HepG2 (cell line): ENCODE data around the gene MED25. TPM values are rescaled to one million over a fixed set of nuclear protein-coding genes. Genes with fewer than 3 reads are reported as not detected.
A peak's percentile ranks its signal among the peaks of the same experiment; 100 is the strongest.

ENCODE experiments used
- ATAC-seq: fragments of 200-7000 bp; cut with Tn5 transposase; 3 replicates; pipeline ENCODE4 v1.9.1; 2020; ENCODE audit warnings: mild to moderate bottlenecking, moderate library complexity
- BruUV-seq: library from RNA; stranded (reverse); fragments of 400-500 nt; replicated peaks from 2 replicates; lab custom pipeline; 2021; lab: Mats Ljungman, UMichigan
- CTCF ChIA-PET: fragments of 300-600 bp; formaldehyde crosslinking; extraction: SDS; loops from one replicate; lab custom pipeline; 2021; ENCODE audit warnings: low total read pairs, inconsistent platforms, low intra/inter-chr PET ratio; lab: Yijun Ruan, JAX
- POLR2A ChIA-PET: fragments of 350-600 bp; sonication (Branson Sonifier 250); formaldehyde crosslinking; loops from one replicate; lab custom pipeline; 2020; ENCODE audit warnings: antibody characterized with exemption, inconsistent platforms; lab: Yijun Ruan, JAX
- DNase-seq: peaks from one replicate; pipeline ENCODE4 v3.0.0-alpha.2; 2015; ENCODE audit warnings: low spot score
- FAIRE-seq: peaks from 3 replicates; lab custom pipeline; 2011; peaks lifted over from hg19 to GRCh38; lab: Jason Lieb, UNC
- H2AFZ ChIP-seq: one replicate; pipeline ENCODE4 v1.6.1; 2011; ENCODE audit warnings: low read length, inconsistent platforms
- H3K27ac ChIP-seq: fragments of 300-600 bp; 3 replicates; pipeline ENCODE4 v1.8.0; 2011; ENCODE audit warnings: mixed run types, mild to moderate bottlenecking, mixed read lengths, low read length, inconsistent platforms; ENCODE audit not compliant: insufficient read depth; ENCODE audit errors: extremely low read length
- H3K27me3 ChIP-seq, 2 experiments: fragments of 200-600 bp in 1 of 2; 2 replicates in 1 of 2; 3 replicates in 1 of 2; pipeline versions ENCODE4 v1.6.0 to v1.8.0; 2011; ENCODE audit warnings: low read length in 2 of 2, mild to moderate bottlenecking in 2 of 2, moderate library complexity in 2 of 2, inconsistent platforms in 1 of 2; ENCODE audit not compliant: insufficient read depth in 2 of 2, control insufficient read depth in 1 of 2
- H3K36me3 ChIP-seq, 2 experiments: fragments of 200-600 bp in 1 of 2; replicated peaks in 1 of 2; 2 replicates in 1 of 2; 3 replicates in 1 of 2; pipeline versions ENCODE4 v1.5.1 to v1.8.0; 2011; ENCODE audit warnings: low read length in 2 of 2, inconsistent platforms in 1 of 2; ENCODE audit not compliant: insufficient read depth in 2 of 2, control insufficient read depth in 1 of 2
- H3K4me1 ChIP-seq: 2 replicates; pipeline ENCODE4 v1.5.1; 2012; ENCODE audit warnings: low read length, inconsistent platforms; ENCODE audit not compliant: insufficient read depth
- H3K4me2 ChIP-seq: 2 replicates; pipeline ENCODE4 v1.6.0; 2011; ENCODE audit warnings: low read depth, low read length, inconsistent platforms
- H3K4me3 ChIP-seq, 3 experiments: fragments of 200-600 bp in 1 of 3; sonication (generic), shearing (Covaris generic) in 1 of 3; replicated peaks in 1 of 3; 2 replicates each; pipeline ENCODE4 v1.5.1; 2011 to 2016; ENCODE audit warnings: low read length in 3 of 3, inconsistent platforms in 2 of 3, low read depth in 2 of 3, mild to moderate bottlenecking in 2 of 3, control low read depth in 1 of 3, mixed read lengths in 1 of 3; ENCODE audit not compliant: insufficient read depth in 1 of 3
- H3K79me2 ChIP-seq: one replicate; pipeline ENCODE4 v1.6.1; 2011; ENCODE audit warnings: low read length, inconsistent platforms; ENCODE audit not compliant: insufficient read depth
- H3K9ac ChIP-seq: 2 replicates; pipeline ENCODE4 v1.6.0; 2011; ENCODE audit warnings: mild to moderate bottlenecking, low read depth, low read length, inconsistent platforms; ENCODE audit not compliant: insufficient read depth
- H3K9me3 ChIP-seq: 2 replicates; pipeline ENCODE4 v1.5.1; 2012; ENCODE audit warnings: mild to moderate bottlenecking, low read length
- H4K20me1 ChIP-seq: 2 replicates; pipeline ENCODE4 v1.6.0; 2011; ENCODE audit warnings: inconsistent platforms, mild to moderate bottlenecking, low read length, moderate library complexity; ENCODE audit not compliant: insufficient read depth
- AGO2 ChIP-seq: fragments of 200-400 bp; formaldehyde crosslinking; optimal IDR thresholded peaks from 2 replicates; pipeline ENCODE3; 2017; ENCODE audit warnings: mild to moderate bottlenecking, low read depth, low read length, moderate library complexity
- CENPX ChIP-seq: sonication (generic); formaldehyde crosslinking; IDR thresholded peaks from 2 replicates; pipeline ENCODE4 v1.9.0; 2021; ENCODE audit warnings: mild to moderate bottlenecking, missing genetic modification reagents, moderate library complexity
- HIVEP1 ChIP-seq: sonication (generic); formaldehyde crosslinking; IDR thresholded peaks from 2 replicates; pipeline ENCODE4 v1.4.0; 2020; ENCODE audit warnings: mild to moderate bottlenecking, missing genetic modification reagents
- MAF1 ChIP-seq: sonication (generic); formaldehyde crosslinking; IDR thresholded peaks from 2 replicates; pipeline ENCODE4 v1.5.0; 2020; ENCODE audit warnings: missing genetic modification reagents, borderline replicate concordance
- NR2F1 ChIP-seq, 2 experiments: fragments of 450-650 bp in 1 of 2; formaldehyde crosslinking in 1 of 2; IDR thresholded peaks; 2 replicates each; pipeline versions ENCODE4 v1.5.0 to v1.6.1; 2016 to 2020; ENCODE audit warnings: mild to moderate bottlenecking in 1 of 2, missing compliant biosample characterization in 1 of 2, missing genetic modification reagents in 1 of 2, moderate library complexity in 1 of 2
- PAF1 ChIP-seq: IDR thresholded peaks from 2 replicates; pipeline ENCODE4 v1.6.1; 2016; ENCODE audit warnings: missing genetic modification reagents, missing compliant biosample characterization
- POLR2G ChIP-seq: fragments of 200-400 bp; formaldehyde crosslinking; IDR thresholded peaks from 2 replicates; pipeline ENCODE4 v1.6.1; 2018; ENCODE audit warnings: mild to moderate bottlenecking, low read depth, low read length, moderate library complexity
- SATB2 ChIP-seq: sonication (generic); formaldehyde crosslinking; IDR thresholded peaks from 2 replicates; pipeline ENCODE4 v1.5.0; 2020; ENCODE audit warnings: missing genetic modification reagents
- TBP ChIP-seq: sonication (generic); formaldehyde crosslinking; IDR thresholded peaks from 2 replicates; pipeline ENCODE4 v1.5.0; 2020; ENCODE audit warnings: missing genetic modification reagents
- TEAD3 ChIP-seq: optimal IDR thresholded peaks from 2 replicates; pipeline ENCODE3; 2016; ENCODE audit warnings: borderline replicate concordance
- ZFYVE20 ChIP-seq: sonication (generic); formaldehyde crosslinking; IDR thresholded peaks from 2 replicates; pipeline ENCODE4 v1.8.0; 2023; ENCODE audit warnings: low read depth, mild to moderate bottlenecking, moderate library complexity, missing genetic modification reagents, borderline replicate concordance
- ZNF10 ChIP-seq: sonication (generic); formaldehyde crosslinking; IDR thresholded peaks from 2 replicates; pipeline ENCODE4 v1.4.0; 2020; ENCODE audit warnings: mild to moderate bottlenecking, low read depth, missing genetic modification reagents, borderline replicate concordance
- WGBS: methylation state at CpG from one replicate; pipeline ENCODE4 v1.1.6; 2017; ENCODE audit warnings: low lambda C conversion rate; 5-methylcytosine and 5-hydroxymethylcytosine counted together
- in situ Hi-C: cut with HindIII; loops from 2 replicates; pipeline ENCODE4 v1.10.0; 2017; ENCODE audit warnings: low pct_unique_long_range_greater_than_20kb; ENCODE audit not compliant: extremely low pct_ligation_motif_present
- intact Hi-C: fragments of 100-400 bp; cut with micrococcal nuclease; formaldehyde crosslinking; loops from one replicate; pipeline ENCODE4 v1.10.0; 2022; ENCODE audit not compliant: unreplicated experiment
- polyA plus RNA-seq, 8 experiments: library from polyadenylated mRNA; depleted of rRNA in 3 of 8; stranded (reverse) in 7 of 8; unstranded in 1 of 8; fragments of >200 nt; fragmentation: Illumina TruSeq in 4 of 8; extraction: Trizol in 4 of 8; gene quantifications; 2 replicates each; pipeline versions ENCODE4 v1.2.1 to v1.2.3, GENCODE V29; 2011 to 2016; ENCODE audit warnings: low read depth in 4 of 8, missing spikeins in 1 of 8, mixed read lengths in 1 of 8; ENCODE audit not compliant: insufficient read depth in 1 of 8
- total RNA-seq, 5 experiments: library from RNA; depleted of rRNA; stranded (reverse); fragments of >200 nt; fragmentation: Illumina TruSeq; extraction: Trizol; gene quantifications; 2 replicates each; pipeline ENCODE4 v1.2.3, GENCODE V29; 2016; ENCODE audit warnings: low read depth in 1 of 5
- TF ChIP-seq, protein P1 (sequence below): sonication (generic); formaldehyde crosslinking; IDR thresholded peaks from 2 replicates; pipeline ENCODE4 v1.5.1; 2020; ENCODE audit warnings: mild to moderate bottlenecking, missing genetic modification reagents, moderate library complexity

Gene MED25
- total and polyA plus RNA-seq, 2 of the 13 experiments (the other 11 are each of a cell fraction or from before 2014, with no cell fraction given), result 11.1 to 15.1 TPM

DNA sequence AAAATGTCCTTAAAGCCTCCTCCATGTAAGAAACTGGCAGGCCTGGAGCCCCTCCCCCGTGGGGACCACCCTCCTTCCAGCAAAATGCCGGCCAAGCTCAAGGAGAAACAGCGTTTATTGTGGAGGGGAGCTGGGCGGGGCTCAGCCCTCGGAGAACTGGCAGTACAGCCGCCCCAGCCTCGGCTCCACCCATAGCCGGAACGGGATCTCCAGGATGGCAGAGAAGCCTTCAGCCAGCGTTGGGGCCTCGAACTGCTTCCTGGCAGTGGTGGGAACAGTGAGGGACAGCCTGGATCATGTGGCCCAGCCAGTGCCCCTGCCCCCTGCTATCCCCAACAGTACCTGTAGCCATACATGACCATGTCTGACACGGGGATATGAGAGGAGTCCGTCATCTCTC lies 43.0 kb downstream of the MED25 start:
- Histone ChIP-seq H2AFZ (no peak overlapping the region), H3K9ac (no peak overlapping the region), H3K27ac (no peak overlapping the region), H3K9me3 (no peaks in the 10 kb centered on the region), H3K4me2 (no peak overlapping the region), H4K20me1 (peaks cover 6% of the 10 kb centered on the region), H3K4me1 (peaks cover 21% of the 10 kb centered on the region), H3K4me3 (no peak overlapping the region), H3K79me2 (peaks cover 10% of the 10 kb centered on the region), H3K27me3 (no peaks in the 10 kb centered on the region), H3K36me3 (peaks cover 30 to 66% of the 10 kb centered on the region in 2 experiments)
- ChIA-PET POLR2A (interaction anchor here (1.1 to 1.3 kb wide), 2 partner anchors 8 to 11 kb away, joined by 3 to 4 read pairs; no protein-coding TSS in a partner anchor), CTCF (no interaction called here)
- in situ Hi-C loops (no loop called here), intact Hi-C loops (no loop called here)
- TF ChIP-seq TBP (CRISPR knock-in tag) (no peak), ZFYVE20 (no peak), CENPX (no peak), PAF1 (peak; percentile 45; the same call in 1 of the 2 replicates), POLR2G (peak; percentile 8; the same call in 1 of the 2 replicates), AGO2 (peak; percentile 56)
- ATAC-seq, result no peak
- no CpG with 5 or more reads among the region's 13 CpGs for WGBS
- DNase-seq, result no peak
- no TSS peak for BruUV-seq
- no peak for FAIRE-seq

DNA sequence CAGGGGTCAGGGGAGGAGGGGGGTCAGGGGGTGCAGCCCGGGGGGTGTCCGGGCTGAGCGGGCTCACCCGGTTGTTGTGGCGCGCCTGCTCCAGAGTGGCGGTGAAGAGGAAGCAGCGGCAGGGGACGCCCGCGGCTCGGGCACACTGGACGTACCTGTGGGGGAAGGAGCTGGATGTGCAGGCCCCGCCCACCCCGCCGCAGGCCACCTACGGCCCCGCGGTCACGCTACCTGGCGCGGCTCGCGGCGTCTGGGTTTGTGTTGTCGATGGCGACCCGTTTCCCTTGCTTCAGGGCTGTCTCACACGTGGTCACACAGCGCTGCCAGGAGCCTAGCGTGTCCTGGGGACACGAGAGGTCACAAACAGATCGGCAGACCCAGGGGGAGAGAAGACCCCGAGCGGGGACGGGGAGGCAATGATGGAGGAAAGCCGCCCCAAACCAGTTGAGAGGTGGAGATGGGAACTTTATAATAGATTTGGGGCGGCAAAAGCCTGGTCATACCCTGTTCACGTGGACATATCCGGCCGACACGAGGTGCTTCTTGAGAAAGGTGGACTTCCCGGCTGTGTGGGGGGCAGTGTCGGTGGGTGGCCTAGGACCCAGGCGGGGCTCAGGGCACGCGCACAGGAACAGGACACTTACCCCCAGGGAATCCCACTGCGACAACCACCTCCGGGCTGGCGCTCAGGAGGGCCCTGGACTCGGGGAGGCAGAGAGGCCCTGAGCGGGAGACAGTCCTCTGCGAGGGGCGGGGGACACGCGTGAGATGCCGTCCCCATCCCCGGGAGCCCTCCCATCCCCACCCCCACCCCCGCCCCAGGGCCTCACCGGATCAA lies 43.7 kb downstream of the MED25 start:
- no peak for ATAC-seq
- H3K79me2 ChIP-seq, result peaks cover 16% of the 10 kb centered on the region
- peaks cover 6% of the 10 kb centered on the region for H4K20me1 ChIP-seq
- peaks cover 26 to 60% of the 10 kb centered on the region in 2 experiments for H3K36me3 ChIP-seq
- no peak for FAIRE-seq
- BruUV-seq, result no TSS peak
- in situ Hi-C loops, result no loop called here
- no peak overlapping the region for H2AFZ ChIP-seq
- ChIA-PET POLR2A (interaction anchor here (1.1 to 1.3 kb wide), 2 partner anchors 8 to 11 kb away, joined by 3 to 4 read pairs; no protein-coding TSS in a partner anchor), CTCF (no interaction called here)
- intact Hi-C loops, result no loop called here
- no peak overlapping the region for H3K9ac ChIP-seq
- 97% methylated on average over 40 of the region's 60 CpGs for WGBS
- peaks cover 27% of the 10 kb centered on the region for H3K4me1 ChIP-seq
- DNase-seq, result no peak
- no peak overlapping the region for H3K27ac ChIP-seq
- H3K4me3 ChIP-seq, result no peak overlapping the region
- H3K27me3 ChIP-seq, result no peaks in the 10 kb centered on the region; a peak in 1 of 5 replicates
- H3K4me2 ChIP-seq, result no peak overlapping the region
- no peaks in the 10 kb centered on the region for H3K9me3 ChIP-seq
- TF ChIP-seq HIVEP1 (CRISPR knock-in tag) (no peak), ZNF10 (CRISPR knock-in tag) (no peak), NR2F1 (CRISPR knock-in tag; IDR thresholded peaks at IDR 0.05) (no peak), MAF1 (CRISPR knock-in tag) (no peak), TEAD3 (CRISPR knock-in tag) (no peak), SATB2 (no peak), AGO2 (peak; percentile 54)
- TF ChIP-seq, protein P1, sequence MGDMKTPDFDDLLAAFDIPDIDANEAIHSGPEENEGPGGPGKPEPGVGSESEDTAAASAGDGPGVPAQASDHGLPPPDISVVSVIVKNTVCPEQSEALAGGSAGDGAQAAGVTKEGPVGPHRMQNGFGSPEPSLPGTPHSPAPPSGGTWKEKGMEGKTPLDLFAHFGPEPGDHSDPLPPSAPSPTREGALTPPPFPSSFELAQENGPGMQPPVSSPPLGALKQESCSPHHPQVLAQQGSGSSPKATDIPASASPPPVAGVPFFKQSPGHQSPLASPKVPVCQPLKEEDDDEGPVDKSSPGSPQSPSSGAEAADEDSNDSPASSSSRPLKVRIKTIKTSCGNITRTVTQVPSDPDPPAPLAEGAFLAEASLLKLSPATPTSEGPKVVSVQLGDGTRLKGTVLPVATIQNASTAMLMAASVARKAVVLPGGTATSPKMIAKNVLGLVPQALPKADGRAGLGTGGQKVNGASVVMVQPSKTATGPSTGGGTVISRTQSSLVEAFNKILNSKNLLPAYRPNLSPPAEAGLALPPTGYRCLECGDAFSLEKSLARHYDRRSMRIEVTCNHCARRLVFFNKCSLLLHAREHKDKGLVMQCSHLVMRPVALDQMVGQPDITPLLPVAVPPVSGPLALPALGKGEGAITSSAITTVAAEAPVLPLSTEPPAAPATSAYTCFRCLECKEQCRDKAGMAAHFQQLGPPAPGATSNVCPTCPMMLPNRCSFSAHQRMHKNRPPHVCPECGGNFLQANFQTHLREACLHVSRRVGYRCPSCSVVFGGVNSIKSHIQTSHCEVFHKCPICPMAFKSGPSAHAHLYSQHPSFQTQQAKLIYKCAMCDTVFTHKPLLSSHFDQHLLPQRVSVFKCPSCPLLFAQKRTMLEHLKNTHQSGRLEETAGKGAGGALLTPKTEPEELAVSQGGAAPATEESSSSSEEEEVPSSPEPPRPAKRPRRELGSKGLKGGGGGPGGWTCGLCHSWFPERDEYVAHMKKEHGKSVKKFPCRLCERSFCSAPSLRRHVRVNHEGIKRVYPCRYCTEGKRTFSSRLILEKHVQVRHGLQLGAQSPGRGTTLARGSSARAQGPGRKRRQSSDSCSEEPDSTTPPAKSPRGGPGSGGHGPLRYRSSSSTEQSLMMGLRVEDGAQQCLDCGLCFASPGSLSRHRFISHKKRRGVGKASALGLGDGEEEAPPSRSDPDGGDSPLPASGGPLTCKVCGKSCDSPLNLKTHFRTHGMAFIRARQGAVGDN, result 0 out of 2 replicates have a peak, but pooled peaks have one; percentile 9
